T-helper 17 cell (primary cell): Measurements from ENCODE around the gene UCK1. TPM values are rescaled to one million over a fixed set of nuclear protein-coding genes. Genes with fewer than 3 reads are reported as not detected.

ENCODE experiments used
- ATAC-seq: fragments of 150-1000 bp; cut with Tn5 transposase; 2 replicates; pipeline ENCODE4 v1.10.0; 2021; ENCODE audit warnings: mild to moderate bottlenecking, moderate library complexity
- DNase-seq, 3 donors: peaks; one replicate each; pipeline versions ENCODE4 v3.0.0 to v3.0.0-alpha.2; 2020 to 2021
- H3K9me3 ChIP-seq: one replicate; pipeline ENCODE4 v1.7.0; 2013; ENCODE audit warnings: low read length, mild to moderate bottlenecking; ENCODE audit not compliant: control insufficient read depth, poor library complexity, severe bottlenecking
- H3K27ac Mint-ChIP-seq: one replicate; pipeline ENCODE4 v1.8.0; 2022; ENCODE audit warnings: mild to moderate bottlenecking, moderate library complexity, mixed read lengths
- H3K27me3 Mint-ChIP-seq: one replicate; pipeline ENCODE4 v1.8.0; 2022; ENCODE audit warnings: mixed read lengths
- H3K36me3 Mint-ChIP-seq: one replicate; pipeline ENCODE4 v1.8.0; 2022; ENCODE audit warnings: low read depth, mixed read lengths
- H3K4me1 Mint-ChIP-seq: one replicate; pipeline ENCODE4 v1.8.0; 2022; ENCODE audit warnings: mild to moderate bottlenecking, mixed read lengths
- H3K4me3 Mint-ChIP-seq: one replicate; pipeline ENCODE4 v1.8.0; 2022; ENCODE audit warnings: mild to moderate bottlenecking, moderate library complexity, mixed read lengths
- total RNA-seq, 4 donors: library from RNA in 2 of 4; stranded (reverse) in 2 of 4; gene quantifications; one replicate each; pipeline ENCODE4 v1.2.3 and lab custom pipeline; 2022 to 2026

Gene UCK1
- total RNA-seq, 2 donors from 2014 or later: 16.6 to 21.4 TPM

GRCh38 chr9:131511416-131511815 lies 19.6 kb downstream of the UCK1 start:
- Mint-ChIP-seq H3K4me1 (no peaks in the 10 kb centered on the region), H3K4me3 (no peak overlapping the region), H3K27ac (no peak overlapping the region), H3K27me3 (no peaks in the 10 kb centered on the region), H3K36me3 (no peaks in the 10 kb centered on the region)
- no peak for DNase-seq
- ATAC-seq: no peak
- H3K9me3 ChIP-seq: no peaks in the 10 kb centered on the region

DNA sequence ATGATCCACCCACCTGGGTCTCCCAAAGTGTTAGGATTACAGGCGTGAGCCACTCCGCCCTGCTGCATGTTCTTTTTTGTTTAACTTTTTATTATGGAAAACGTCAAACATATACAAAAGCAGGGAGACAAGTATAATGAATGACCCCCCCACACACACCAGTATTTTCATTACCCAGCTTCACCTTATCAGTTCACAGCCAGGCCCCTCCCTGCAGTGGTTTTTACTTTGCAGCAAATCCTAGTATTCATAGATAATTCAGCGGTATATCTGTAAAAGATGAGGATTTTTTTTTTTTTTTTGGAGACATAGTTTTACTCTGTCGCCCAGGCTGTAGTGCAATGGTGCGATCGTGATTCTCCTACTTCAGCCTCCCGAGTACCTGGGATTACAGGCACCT lies 26.1 kb downstream of the UCK1 start:
- ATAC-seq (no peak), DNase-seq (no peak)
- peaks cover 39% of the 10 kb centered on the region for H3K4me1 Mint-ChIP-seq
- H3K9me3 ChIP-seq: no peaks in the 10 kb centered on the region
- H3K27me3 Mint-ChIP-seq: no peaks in the 10 kb centered on the region
- no peak overlapping the region for H3K4me3 Mint-ChIP-seq
- H3K27ac Mint-ChIP-seq: peak overlapping the region; percentile 97
- H3K36me3 Mint-ChIP-seq: peaks cover 2% of the 10 kb centered on the region

- peaks cover 46% of the 10 kb centered on the region for H3K4me1 Mint-ChIP-seq
- H3K27me3 Mint-ChIP-seq: no peaks in the 10 kb centered on the region
- peak overlapping the region; percentile 96 for H3K4me3 Mint-ChIP-seq
- peak; percentile 65 for ATAC-seq
- H3K9me3 ChIP-seq: no peaks in the 10 kb centered on the region
- H3K36me3 Mint-ChIP-seq: peaks cover 2% of the 10 kb centered on the region
- peak overlapping the region; percentile 97 for H3K27ac Mint-ChIP-seq
- peak; percentile 22 to 55 (median 49) for DNase-seq
Observed at GRCh38 chr9:131503626-131504465, 27.2 kb downstream of the UCK1 start.

- DNase-seq (peak; percentile 86 to 87 (median 86)), ATAC-seq (peak; percentile 49)
- Mint-ChIP-seq H3K36me3 (peaks cover 2% of the 10 kb centered on the region), H3K27me3 (no peaks in the 10 kb centered on the region), H3K27ac (peak within 1 kb of the TSS; percentile 97), H3K4me3 (peak within 1 kb of the TSS; percentile 96), H3K4me1 (peaks cover 47% of the 10 kb centered on the region)
- H3K9me3 ChIP-seq: no peaks in the 10 kb centered on the region
Observed at GRCh38 chr9:131502781-131503625, 28.1 kb downstream of the UCK1 start, which contains the start of gene POMT1. Gene POMT1 (plus strand): TSS chr9:131502918. CDS start chr9:131504219, 1,301 bp downstream.

GRCh38 chr9:131500939-131501541 lies 30.0 kb downstream of the UCK1 start:
- ATAC-seq (peak; percentile 54), DNase-seq (peak in 2 of 3 donors; percentile 45 to 49)
- H3K9me3 ChIP-seq: no peaks in the 10 kb centered on the region
- Mint-ChIP-seq H3K27me3 (no peaks in the 10 kb centered on the region), H3K27ac (peak overlapping the region; percentile 97), H3K4me1 (peaks cover 49% of the 10 kb centered on the region), H3K4me3 (peak overlapping the region; percentile 96), H3K36me3 (peaks cover 5% of the 10 kb centered on the region)

DNA sequence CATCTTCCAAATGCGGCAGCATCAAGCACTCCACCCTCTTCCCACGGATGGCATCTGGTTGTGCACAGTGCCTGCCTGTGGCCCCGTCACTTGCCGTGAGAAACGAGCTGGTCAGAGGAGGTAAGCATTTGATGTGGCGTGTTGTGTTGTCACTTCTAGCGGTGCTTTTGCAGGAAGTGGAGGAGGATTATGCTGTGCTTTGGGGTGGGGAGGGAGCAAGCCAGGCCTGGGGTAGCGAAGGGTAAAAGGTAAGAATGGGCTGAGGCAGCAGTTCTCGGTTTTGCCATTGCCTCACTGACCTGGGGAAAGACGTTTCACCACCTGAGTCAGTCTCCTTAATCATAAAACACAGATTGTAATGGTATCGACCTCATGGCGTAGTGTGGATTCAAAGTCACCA lies 30.7 kb downstream of the UCK1 start:
- no peaks in the 10 kb centered on the region for H3K9me3 ChIP-seq
- peaks cover 49% of the 10 kb centered on the region for H3K4me1 Mint-ChIP-seq
- H3K27ac Mint-ChIP-seq: peak overlapping the region; percentile 97
- H3K27me3 Mint-ChIP-seq: no peaks in the 10 kb centered on the region
- peak overlapping the region; percentile 96 for H3K4me3 Mint-ChIP-seq
- ATAC-seq (peak; percentile 76), DNase-seq (peak; percentile 35 to 65 (median 61))
- peaks cover 5% of the 10 kb centered on the region for H3K36me3 Mint-ChIP-seq

GRCh38 chr9:131499254-131499767 lies 31.8 kb downstream of the UCK1 start:
- H3K4me3 Mint-ChIP-seq: peak overlapping the region; percentile 61
- peaks cover 40% of the 10 kb centered on the region for H3K4me1 Mint-ChIP-seq
- H3K9me3 ChIP-seq: no peaks in the 10 kb centered on the region
- peaks cover 5% of the 10 kb centered on the region for H3K36me3 Mint-ChIP-seq
- H3K27me3 Mint-ChIP-seq: no peaks in the 10 kb centered on the region
- DNase-seq (no peak), ATAC-seq (no peak)
- peak overlapping the region; percentile 97 for H3K27ac Mint-ChIP-seq

DNA sequence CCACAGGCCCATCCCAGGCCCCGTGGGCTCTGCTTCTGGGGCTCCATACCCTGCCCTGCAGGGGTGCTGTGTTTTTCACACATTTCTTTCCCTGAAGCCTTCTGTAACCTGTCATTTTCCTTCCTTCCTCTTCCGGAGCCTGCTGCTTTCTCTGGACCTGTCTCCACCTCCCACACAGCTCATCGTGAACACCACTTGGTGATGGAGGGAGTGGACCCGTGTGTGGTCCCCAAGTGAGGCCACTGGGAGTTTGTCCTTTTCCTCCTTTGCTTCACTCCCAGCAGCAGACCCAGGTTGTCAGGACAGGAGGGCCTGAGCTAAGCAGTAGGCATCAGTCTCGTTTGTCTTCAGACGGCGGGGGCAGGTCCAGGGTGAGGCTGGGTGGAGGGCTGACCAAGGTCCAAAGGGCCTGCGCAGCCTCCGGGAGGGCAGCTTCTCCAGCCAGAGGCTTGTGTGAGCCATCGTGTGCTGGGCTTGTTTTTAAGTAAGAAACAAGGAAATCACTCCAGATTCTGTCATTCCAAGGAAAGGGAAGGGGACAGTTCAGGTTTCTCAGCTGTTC lies 34.1 kb downstream of the UCK1 start:
- ATAC-seq (no peak), DNase-seq (no peak)
- peaks cover 6% of the 10 kb centered on the region for H3K36me3 Mint-ChIP-seq
- no peak overlapping the region for H3K4me3 Mint-ChIP-seq
- no peaks in the 10 kb centered on the region for H3K9me3 ChIP-seq
- peaks cover 32% of the 10 kb centered on the region for H3K4me1 Mint-ChIP-seq
- H3K27ac Mint-ChIP-seq: peak overlapping the region; percentile 97
- H3K27me3 Mint-ChIP-seq: no peaks in the 10 kb centered on the region

DNA sequence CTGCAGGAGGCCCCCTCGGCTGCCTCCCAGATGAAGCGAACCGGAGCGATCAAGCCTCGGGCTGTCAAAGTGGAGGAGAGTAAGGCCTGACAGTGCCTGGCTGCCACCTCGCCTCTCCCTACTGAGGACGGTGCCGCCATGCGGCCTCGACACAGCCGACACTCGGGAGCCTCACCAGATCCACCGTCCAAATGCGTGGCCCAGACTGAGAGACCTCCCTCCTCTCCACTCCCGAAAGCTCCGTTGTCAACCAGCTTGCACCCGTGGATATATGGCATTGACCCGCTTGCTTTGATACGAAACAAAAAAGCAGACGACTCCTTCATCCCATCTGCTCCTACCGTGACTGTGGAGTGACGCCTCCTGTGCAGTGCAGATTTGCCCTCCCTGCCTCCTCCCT lies 35.3 kb downstream of the UCK1 start:
- Mint-ChIP-seq H3K27ac (peak overlapping the region; percentile 97), H3K4me1 (peaks cover 24% of the 10 kb centered on the region), H3K27me3 (no peaks in the 10 kb centered on the region), H3K36me3 (peaks cover 7% of the 10 kb centered on the region), H3K4me3 (no peak overlapping the region)
- ATAC-seq (no peak), DNase-seq (no peak)
- H3K9me3 ChIP-seq: no peaks in the 10 kb centered on the region

DNA sequence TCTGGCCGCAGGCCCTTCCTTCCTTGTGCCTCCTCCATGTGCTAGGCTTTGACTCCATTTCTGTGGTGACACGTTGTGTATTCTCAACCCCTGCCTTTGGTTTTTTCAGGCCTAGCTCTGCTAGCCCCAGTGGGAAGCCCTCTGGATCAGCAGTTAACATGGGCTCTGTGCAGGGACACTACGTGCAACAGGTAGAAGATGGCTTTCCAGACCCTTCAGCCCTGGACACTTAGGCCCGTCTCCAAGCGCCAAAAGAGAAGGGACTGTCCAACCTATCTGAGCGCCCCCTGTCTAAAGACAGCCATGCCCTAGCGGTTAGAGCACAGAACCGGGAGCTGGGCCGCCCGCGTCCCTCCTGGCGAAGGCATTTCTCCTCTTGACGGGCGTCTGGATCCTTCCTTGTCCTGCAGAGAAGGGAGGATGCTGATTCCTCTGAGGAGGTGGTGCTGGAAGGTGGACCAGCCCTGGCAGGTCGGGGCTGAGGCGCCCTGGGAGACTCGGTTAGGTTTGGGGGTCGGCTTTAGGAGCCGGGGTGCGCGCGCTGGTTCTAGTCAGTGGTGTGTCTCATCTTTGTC lies 36.7 kb downstream of the UCK1 start:
- Mint-ChIP-seq H3K4me1 (peaks cover 18% of the 10 kb centered on the region), H3K27me3 (no peaks in the 10 kb centered on the region), H3K27ac (no peak overlapping the region), H3K4me3 (peak overlapping the region; percentile 21), H3K36me3 (peaks cover 13% of the 10 kb centered on the region)
- DNase-seq (no peak), ATAC-seq (no peak)
- H3K9me3 ChIP-seq: no peaks in the 10 kb centered on the region

GRCh38 chr9:131492070-131492469 lies 39.0 kb downstream of the UCK1 start:
- no peaks in the 10 kb centered on the region for H3K27me3 Mint-ChIP-seq
- H3K9me3 ChIP-seq: no peaks in the 10 kb centered on the region
- peaks cover 15% of the 10 kb centered on the region for H3K36me3 Mint-ChIP-seq
- DNase-seq: no peak
- no peak overlapping the region for H3K4me3 Mint-ChIP-seq
- ATAC-seq: no peak
- peaks cover 16% of the 10 kb centered on the region for H3K4me1 Mint-ChIP-seq
- H3K27ac Mint-ChIP-seq: no peak overlapping the region

- H3K9me3 ChIP-seq: no peaks in the 10 kb centered on the region
- DNase-seq (no peak), ATAC-seq (no peak)
- H3K4me3 Mint-ChIP-seq: no peak overlapping the region
- peaks cover 17% of the 10 kb centered on the region for H3K36me3 Mint-ChIP-seq
- H3K27ac Mint-ChIP-seq: no peak overlapping the region
- H3K27me3 Mint-ChIP-seq: no peaks in the 10 kb centered on the region
- H3K4me1 Mint-ChIP-seq: peaks cover 16% of the 10 kb centered on the region
Observed at GRCh38 chr9:131491001-131491710, 39.9 kb downstream of the UCK1 start.
